MM.1S (cell line): Measurements from ENCODE around the gene KLC1.

Source experiments
- DNase-seq: peaks from one replicate; pipeline ENCODE4 v3.0.0-alpha.2; 2015
- H2AFZ ChIP-seq: fragments of 300-600 bp; sonication (generic); 2 replicates; pipeline ENCODE4 v1.6.0; 2016; ENCODE audit warnings: antibody characterized with exemption, low read length
- H3F3A ChIP-seq: fragments of 300-600 bp; sonication (generic); 2 replicates; pipeline ENCODE4 v1.6.1; 2016; ENCODE audit warnings: mild to moderate bottlenecking, antibody characterized with exemption, low read length, moderate library complexity, mixed read lengths; ENCODE audit not compliant: insufficient read depth
- H3K27ac ChIP-seq: fragments of 300-600 bp; sonication (generic); 2 replicates; pipeline ENCODE4 v1.5.1; 2016; ENCODE audit warnings: mild to moderate bottlenecking, low read length
- H3K27me3 ChIP-seq: fragments of 300-600 bp; sonication (generic); replicated peaks from 2 replicates; pipeline ENCODE4 v1.6.0; 2016; ENCODE audit warnings: low read length; ENCODE audit not compliant: insufficient read depth
- H3K36me3 ChIP-seq: fragments of 300-600 bp; sonication (generic); replicated peaks from 2 replicates; pipeline ENCODE4 v1.6.1; 2016; ENCODE audit warnings: mild to moderate bottlenecking, low read length, mixed read lengths; ENCODE audit not compliant: insufficient read depth
- H3K4me1 ChIP-seq: fragments of 300-600 bp; sonication (generic); 2 replicates; pipeline ENCODE4 v1.6.1; 2016; ENCODE audit warnings: low read length, mixed read lengths
- H3K4me2 ChIP-seq: fragments of 300-600 bp; sonication (generic); 2 replicates; pipeline ENCODE4 v1.6.0; 2016; ENCODE audit warnings: low read depth, low read length
- H3K4me3 ChIP-seq: fragments of 300-600 bp; sonication (generic); 2 replicates; pipeline ENCODE4 v1.5.1; 2016; ENCODE audit warnings: low read length, mixed read lengths
- H3K79me2 ChIP-seq: fragments of 300-600 bp; sonication (generic); 2 replicates; pipeline ENCODE4 v1.6.1; 2016; ENCODE audit warnings: mixed run types, low read length, mixed read lengths
- H3K9ac ChIP-seq: fragments of 300-600 bp; sonication (generic); 2 replicates; pipeline ENCODE4 v1.6.1; 2016; ENCODE audit warnings: low read length, mixed read lengths
- H3K9me2 ChIP-seq: fragments of 300-600 bp; sonication (generic); replicated peaks from 2 replicates; pipeline ENCODE4 v1.6.1; 2016; ENCODE audit warnings: mild to moderate bottlenecking, low read length, mixed read lengths; ENCODE audit not compliant: insufficient read depth
- H3K9me3 ChIP-seq: fragments of 300-600 bp; sonication (generic); replicated peaks from 2 replicates; pipeline ENCODE4 v1.6.1; 2016; ENCODE audit warnings: mild to moderate bottlenecking, low read length, mixed read lengths; ENCODE audit not compliant: insufficient read depth
- H4K20me1 ChIP-seq: fragments of 300-600 bp; sonication (generic); 2 replicates; pipeline ENCODE4 v1.6.1; 2016; ENCODE audit warnings: mild to moderate bottlenecking, low read length, moderate library complexity, mixed read lengths; ENCODE audit not compliant: insufficient read depth
- CTCF ChIP-seq: fragments of 300-600 bp; sonication (generic); IDR thresholded peaks from 2 replicates; pipeline ENCODE4 v1.5.1; 2016; ENCODE audit warnings: antibody characterized with exemption, low read length, mixed read lengths
- EZH2 ChIP-seq: fragments of 300-600 bp; sonication (generic); optimal IDR thresholded peaks from 2 replicates; pipeline ENCODE3; 2017; ENCODE audit warnings: low read depth, mild to moderate bottlenecking, antibody characterized with exemption, low read length, mixed read lengths
- EZH2phosphoT487 ChIP-seq: fragments of 300-600 bp; sonication (generic); IDR thresholded peaks from 2 replicates; pipeline ENCODE4 v1.6.1; 2018; ENCODE audit warnings: antibody characterized with exemption, low read length

The KLC1 gene

GRCh38 chr14:103630364-103631108 lies 1.5 kb downstream of the KLC1 start:
- no peaks in the 10 kb centered on the region for H4K20me1 ChIP-seq
- no peak overlapping the region for H3K27ac ChIP-seq
- no peak overlapping the region for H2AFZ ChIP-seq
- no peaks in the 10 kb centered on the region for H3K9me2 ChIP-seq
- peaks cover 9% of the 10 kb centered on the region; the same call in 1 of the 2 replicates for H3F3A ChIP-seq
- peaks cover 62% of the 10 kb centered on the region for H3K79me2 ChIP-seq
- H3K4me3 ChIP-seq = peak overlapping the region; percentile 68
- H3K4me2 ChIP-seq = peak overlapping the region; percentile 83
- DNase-seq = no peak
- no peak for TF ChIP-seq EZH2phosphoT487
- TF ChIP-seq CTCF = no peak
- no peak for TF ChIP-seq EZH2
- peak overlapping the region; percentile 83; the same call in 1 of the 2 replicates for H3K9ac ChIP-seq
- H3K36me3 ChIP-seq = no peaks in the 10 kb centered on the region
- no peaks in the 10 kb centered on the region for H3K27me3 ChIP-seq
- H3K9me3 ChIP-seq = no peaks in the 10 kb centered on the region
- peaks cover 16% of the 10 kb centered on the region for H3K4me1 ChIP-seq

GRCh38 chr14:103633391-103633790 lies 4.4 kb downstream of the KLC1 start:
- H3K27me3 ChIP-seq = no peaks in the 10 kb centered on the region
- no peak overlapping the region for H3K4me3 ChIP-seq
- H3K36me3 ChIP-seq = no peaks in the 10 kb centered on the region
- no peak for DNase-seq
- H3K4me1 ChIP-seq = peaks cover 6% of the 10 kb centered on the region; the same call in 1 of the 2 replicates
- no peak overlapping the region for H2AFZ ChIP-seq
- H3K4me2 ChIP-seq = no peak overlapping the region
- H4K20me1 ChIP-seq = peaks cover 5% of the 10 kb centered on the region; the same call in 1 of the 2 replicates
- TF ChIP-seq CTCF (no peak), EZH2phosphoT487 (no peak), EZH2 (no peak)
- no peak overlapping the region for H3K27ac ChIP-seq
- peaks cover 90% of the 10 kb centered on the region for H3K79me2 ChIP-seq
- no peaks in the 10 kb centered on the region for H3K9me2 ChIP-seq
- H3K9ac ChIP-seq = no peak overlapping the region
- H3K9me3 ChIP-seq = no peaks in the 10 kb centered on the region
- peaks cover 6% of the 10 kb centered on the region; the same call in 1 of the 2 replicates for H3F3A ChIP-seq

GRCh38 chr14:103634156-103634555 lies 5.1 kb downstream of the KLC1 start:
- no peak overlapping the region for H3K27ac ChIP-seq
- peaks cover 94% of the 10 kb centered on the region for H3K79me2 ChIP-seq
- no peak overlapping the region for H3K4me3 ChIP-seq
- H3K27me3 ChIP-seq = no peaks in the 10 kb centered on the region
- H3K9me2 ChIP-seq = no peaks in the 10 kb centered on the region
- TF ChIP-seq EZH2 (no peak), EZH2phosphoT487 (no peak), CTCF (no peak)
- H3K4me2 ChIP-seq = no peak overlapping the region
- H3F3A ChIP-seq = peaks cover 6% of the 10 kb centered on the region; the same call in 1 of the 2 replicates
- no peak overlapping the region for H3K9ac ChIP-seq
- no peaks in the 10 kb centered on the region for H3K36me3 ChIP-seq
- H2AFZ ChIP-seq = no peak overlapping the region
- peaks cover 6% of the 10 kb centered on the region; the same call in 1 of the 2 replicates for H3K4me1 ChIP-seq
- H4K20me1 ChIP-seq = peaks cover 5% of the 10 kb centered on the region; the same call in 1 of the 2 replicates
- no peaks in the 10 kb centered on the region for H3K9me3 ChIP-seq
- no peak for DNase-seq
